Coronary artery (tissue), 2 donors: ENCODE measurements around the gene RMDN3.

Source experiments
- DNase-seq: peaks from one replicate; pipeline ENCODE4 v3.0.0-alpha.2; 2017; ENCODE audit warnings: low spot score
- H3K27ac ChIP-seq, 2 donors: fragments of 200-600 bp; sonication (generic); one replicate each; pipeline ENCODE4 v1.5.1; 2016 to 2019
- H3K4me3 ChIP-seq: fragments of 200-600 bp; sonication (generic); 2 replicates; pipeline ENCODE4 v1.5.1; 2016; ENCODE audit warnings: mild to moderate bottlenecking, moderate library complexity
- TF ChIP-seq, protein P1 (sequence below): fragments of 200-600 bp; sonication (generic); IDR thresholded peaks from one replicate; pipeline ENCODE4 v1.5.1; 2019; ENCODE audit warnings: antibody characterized with exemption

Gene RMDN3

DNA sequence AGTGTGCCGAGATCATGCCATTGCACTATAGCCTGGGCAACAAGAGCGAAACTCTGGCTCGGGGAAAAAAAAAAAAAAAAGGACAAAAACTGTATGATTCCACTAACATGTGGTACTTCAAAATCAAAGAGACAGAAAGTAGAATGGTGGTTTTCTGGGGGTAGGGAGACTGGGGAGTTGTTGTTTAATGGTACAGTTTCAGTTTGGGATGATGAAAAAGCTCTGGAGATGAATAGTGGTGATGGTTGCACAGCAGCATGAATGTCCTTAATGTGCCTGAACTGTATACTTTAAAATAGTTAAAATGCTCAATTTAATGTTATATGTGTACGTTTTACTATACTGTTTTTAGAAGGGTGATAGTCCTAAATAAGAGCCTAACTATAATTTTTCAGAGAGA is 32.7 kb downstream of the RMDN3 start:
- TF ChIP-seq, protein P1, sequence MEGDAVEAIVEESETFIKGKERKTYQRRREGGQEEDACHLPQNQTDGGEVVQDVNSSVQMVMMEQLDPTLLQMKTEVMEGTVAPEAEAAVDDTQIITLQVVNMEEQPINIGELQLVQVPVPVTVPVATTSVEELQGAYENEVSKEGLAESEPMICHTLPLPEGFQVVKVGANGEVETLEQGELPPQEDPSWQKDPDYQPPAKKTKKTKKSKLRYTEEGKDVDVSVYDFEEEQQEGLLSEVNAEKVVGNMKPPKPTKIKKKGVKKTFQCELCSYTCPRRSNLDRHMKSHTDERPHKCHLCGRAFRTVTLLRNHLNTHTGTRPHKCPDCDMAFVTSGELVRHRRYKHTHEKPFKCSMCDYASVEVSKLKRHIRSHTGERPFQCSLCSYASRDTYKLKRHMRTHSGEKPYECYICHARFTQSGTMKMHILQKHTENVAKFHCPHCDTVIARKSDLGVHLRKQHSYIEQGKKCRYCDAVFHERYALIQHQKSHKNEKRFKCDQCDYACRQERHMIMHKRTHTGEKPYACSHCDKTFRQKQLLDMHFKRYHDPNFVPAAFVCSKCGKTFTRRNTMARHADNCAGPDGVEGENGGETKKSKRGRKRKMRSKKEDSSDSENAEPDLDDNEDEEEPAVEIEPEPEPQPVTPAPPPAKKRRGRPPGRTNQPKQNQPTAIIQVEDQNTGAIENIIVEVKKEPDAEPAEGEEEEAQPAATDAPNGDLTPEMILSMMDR = no peak
- Histone ChIP-seq H3K4me3 (no peak overlapping the region), H3K27ac (no peak overlapping the region)
- DNase-seq = no peak

- no peak for DNase-seq
- Histone ChIP-seq H3K27ac (no peak overlapping the region), H3K4me3 (no peak overlapping the region)
- TF ChIP-seq, protein P1 = no peak
These were observed 33.4 kb downstream of the RMDN3 start for GRCh38 chr15:40721701-40722100.

GRCh38 chr15:40716165-40716564 is 38.9 kb downstream of the RMDN3 start:
- TF ChIP-seq, protein P1 = no peak
- H3K27ac ChIP-seq = no peak overlapping the region
- no peak overlapping the region for H3K4me3 ChIP-seq
- no peak for DNase-seq

GRCh38 chr15:40714144-40714543 is 40.9 kb downstream of the RMDN3 start:
- H3K4me3 ChIP-seq = no peak overlapping the region
- DNase-seq = no peak
- TF ChIP-seq, protein P1 = no peak
- H3K27ac ChIP-seq = no peak overlapping the region

DNA sequence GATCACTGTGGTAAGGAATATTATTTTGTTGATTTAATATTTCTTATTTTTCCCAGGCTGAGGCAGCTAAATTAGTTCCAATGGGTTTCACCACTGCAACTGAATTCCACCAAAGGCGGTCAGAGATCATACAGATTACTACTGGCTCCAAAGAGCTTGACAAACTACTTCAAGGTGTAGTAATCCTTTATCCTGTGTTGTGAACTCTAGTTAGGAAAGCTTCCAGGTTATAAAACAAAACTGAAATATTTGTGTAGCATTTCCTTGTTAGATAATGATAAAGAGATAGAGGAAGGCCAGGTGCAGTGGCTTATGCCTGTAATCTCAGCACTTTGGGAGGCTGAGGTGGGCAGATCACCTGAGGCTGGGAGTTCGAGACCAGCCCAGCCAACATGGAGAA is 48.9 kb downstream of the RMDN3 start:
- H3K27ac ChIP-seq = no peak overlapping the region
- no peak for DNase-seq

DNA sequence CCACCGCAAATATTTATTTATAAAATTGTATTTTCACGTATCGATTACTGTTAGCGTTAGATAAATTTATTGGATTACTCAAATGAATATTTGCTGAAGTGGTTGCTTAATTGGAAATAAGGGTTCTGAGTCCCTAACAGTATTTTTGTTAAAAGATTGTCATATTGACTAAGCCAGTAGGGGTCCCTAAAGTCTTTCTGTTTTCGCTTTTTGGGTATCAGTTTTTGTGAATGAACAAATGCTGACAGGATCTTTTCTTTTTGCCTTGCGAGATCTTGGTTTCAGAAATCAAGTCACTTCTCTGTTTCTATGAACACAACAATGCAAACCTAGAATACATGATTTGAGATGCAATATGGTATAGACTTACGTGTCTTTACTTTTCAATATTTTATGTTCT is 53.0 kb downstream of the RMDN3 start:
- Histone ChIP-seq H3K27ac (no peak overlapping the region), H3K4me3 (no peak overlapping the region)
- DNase-seq = no peak
- TF ChIP-seq, protein P1 = no peak

More for the DNA sequence above, 48.9 kb downstream of the RMDN3 start:
- TF ChIP-seq, protein P1 = no peak
- H3K4me3 ChIP-seq = no peak overlapping the region

DNA sequence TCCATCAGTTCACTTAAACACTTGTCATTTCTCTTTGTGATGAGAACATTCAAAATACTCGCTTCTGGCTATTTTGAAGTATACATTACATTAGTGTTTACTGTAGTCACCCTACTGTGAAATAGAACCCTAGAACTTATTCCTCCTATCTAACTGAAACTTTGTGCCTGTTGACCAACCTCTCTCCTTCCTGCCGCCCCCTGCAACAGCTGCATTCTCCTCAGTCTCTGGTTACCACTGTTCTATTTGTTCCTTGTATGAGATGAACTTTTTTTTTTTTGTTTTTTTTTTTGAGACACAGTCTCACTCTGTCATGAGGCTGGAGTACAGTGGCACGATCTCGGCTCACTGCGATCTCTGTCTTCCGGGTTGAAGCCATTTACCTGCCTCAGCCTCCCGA is 57.1 kb downstream of the RMDN3 start:
- TF ChIP-seq, protein P1 = no peak
- H3K4me3 ChIP-seq = no peak overlapping the region
- no peak for DNase-seq
- H3K27ac ChIP-seq = no peak overlapping the region
